Central memory CD4-positive, alpha-beta T cell (primary cell): ENCODE measurements around the gene EHD3.

Experiments
- DNase-seq: peaks from one replicate; pipeline ENCODE4 v3.0.0; 2022

The EHD3 gene

GRCh38 chr2:31237348-31238017, 3.5 kb downstream of the EHD3 start:
- no peak for DNase-seq

DNA sequence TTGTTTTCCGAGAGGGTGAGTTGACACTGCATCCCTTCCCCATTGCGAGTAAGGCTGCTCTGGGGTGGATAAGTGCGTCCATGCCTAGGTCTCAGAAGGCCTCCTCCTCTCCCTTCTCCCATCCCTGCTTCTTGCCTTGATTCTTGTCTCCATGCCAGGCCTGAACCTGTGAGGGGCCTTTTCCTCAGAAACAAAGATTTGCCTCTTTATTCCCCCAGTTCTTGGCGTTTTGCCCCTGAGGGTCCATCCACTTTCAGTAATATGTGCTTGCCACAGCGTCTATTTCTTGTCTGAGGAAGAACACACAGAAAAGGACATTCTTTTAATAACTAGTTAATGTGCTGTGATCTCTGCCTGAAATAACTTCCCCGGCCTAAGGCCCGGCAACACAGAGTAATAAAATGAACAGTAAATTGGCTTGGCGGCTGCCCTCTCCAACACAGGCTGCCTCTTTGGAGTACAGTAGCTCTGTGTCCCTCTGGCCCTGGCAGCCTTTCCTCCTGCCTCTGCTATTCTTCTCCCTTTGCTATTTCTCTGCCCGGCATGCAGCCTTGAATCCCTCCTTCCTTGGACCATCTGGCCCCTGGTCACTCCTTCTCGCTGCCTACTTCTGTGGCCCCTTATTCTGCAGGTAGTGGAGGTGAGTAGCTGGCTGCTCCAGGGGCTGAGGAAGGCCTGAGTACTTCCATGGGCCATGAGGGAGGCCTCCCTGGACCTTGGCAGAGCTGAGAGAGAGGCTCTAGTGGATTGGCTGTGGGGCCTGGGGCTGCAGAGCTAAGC, 4.4 kb downstream of the EHD3 start:
- no peak for DNase-seq

DNA sequence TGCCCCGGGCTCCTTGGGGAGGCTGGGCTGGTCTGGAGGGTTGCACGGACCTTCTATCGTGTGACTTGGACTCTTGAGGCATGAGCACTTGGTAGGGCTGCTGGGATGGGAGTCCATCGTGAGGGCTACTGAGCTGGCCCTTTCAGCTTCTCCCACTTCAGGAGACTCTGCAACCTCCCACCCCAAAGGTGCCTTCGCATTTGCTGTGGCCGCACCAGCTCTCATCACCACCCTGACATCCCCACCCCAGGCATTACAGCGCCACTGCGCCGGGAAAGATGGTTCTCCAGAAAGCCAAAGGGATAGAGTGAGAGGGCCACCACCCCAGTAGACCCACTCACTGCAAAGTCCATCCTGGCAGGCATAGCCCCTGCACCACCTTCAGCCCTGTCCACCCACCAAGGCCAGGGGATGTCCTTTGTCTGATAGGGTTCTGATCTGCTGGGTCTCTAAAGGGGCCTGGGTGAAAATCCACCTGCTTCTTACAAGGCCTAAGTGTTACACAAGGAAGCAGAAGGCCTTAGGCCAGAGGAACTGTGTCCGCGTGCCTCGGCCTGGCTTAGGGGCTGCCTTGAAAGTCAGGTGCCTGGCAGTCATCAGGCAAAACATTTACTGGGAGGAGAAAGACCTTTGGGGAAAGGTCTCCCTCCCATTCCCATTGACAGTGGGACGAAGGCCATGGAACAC, 5.1 kb downstream of the EHD3 start:
- no peak for DNase-seq

GRCh38 chr2:31239593-31240177, 5.7 kb downstream of the EHD3 start:
- no peak for DNase-seq

GRCh38 chr2:31240381-31241365, 6.7 kb downstream of the EHD3 start:
- DNase-seq, result no peak

- DNase-seq, result no peak
Measured at GRCh38 chr2:31241625-31242270, 7.8 kb downstream of the EHD3 start.

- no peak for DNase-seq
Measured at GRCh38 chr2:31243053-31243452, 9.1 kb downstream of the EHD3 start.

- DNase-seq, result no peak
Measured at GRCh38 chr2:31244101-31244500, 10.1 kb downstream of the EHD3 start.

DNA sequence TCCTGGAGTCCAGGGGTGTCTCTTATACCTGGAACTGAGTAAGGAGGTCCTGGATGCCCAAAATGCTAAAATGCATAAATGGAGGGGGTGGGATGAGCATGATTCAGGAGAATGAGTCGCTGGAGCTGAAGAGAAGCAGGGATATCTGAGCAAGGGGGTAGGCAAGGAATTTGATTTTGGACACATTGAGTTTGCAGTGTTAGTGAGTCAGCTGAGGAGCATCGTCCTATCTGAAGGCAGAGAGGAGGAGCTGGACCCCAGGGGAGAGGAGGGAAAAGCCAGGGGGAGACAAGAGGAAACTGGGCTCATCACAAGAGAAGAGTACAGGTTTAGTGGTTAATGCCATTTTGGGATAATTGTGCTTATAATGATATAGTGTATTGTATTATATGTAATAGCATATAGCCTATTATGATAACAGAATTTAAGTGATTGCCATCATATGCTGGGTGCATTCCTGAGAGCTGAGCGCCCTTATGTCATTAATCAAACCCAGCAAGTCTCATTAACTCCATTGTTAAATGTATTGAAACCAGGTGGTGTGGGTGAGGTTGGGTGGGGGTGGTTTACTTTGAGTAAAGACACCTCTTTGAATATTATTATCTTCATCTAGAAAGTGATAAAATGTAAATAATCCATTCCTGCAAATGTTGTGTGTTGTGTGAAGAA, 12.4 kb downstream of the EHD3 start:
- DNase-seq, result no peak

GRCh38 chr2:31247711-31248110, 13.8 kb downstream of the EHD3 start:
- DNase-seq, result no peak

GRCh38 chr2:31248139-31248538, 14.2 kb downstream of the EHD3 start:
- DNase-seq, result no peak

DNA sequence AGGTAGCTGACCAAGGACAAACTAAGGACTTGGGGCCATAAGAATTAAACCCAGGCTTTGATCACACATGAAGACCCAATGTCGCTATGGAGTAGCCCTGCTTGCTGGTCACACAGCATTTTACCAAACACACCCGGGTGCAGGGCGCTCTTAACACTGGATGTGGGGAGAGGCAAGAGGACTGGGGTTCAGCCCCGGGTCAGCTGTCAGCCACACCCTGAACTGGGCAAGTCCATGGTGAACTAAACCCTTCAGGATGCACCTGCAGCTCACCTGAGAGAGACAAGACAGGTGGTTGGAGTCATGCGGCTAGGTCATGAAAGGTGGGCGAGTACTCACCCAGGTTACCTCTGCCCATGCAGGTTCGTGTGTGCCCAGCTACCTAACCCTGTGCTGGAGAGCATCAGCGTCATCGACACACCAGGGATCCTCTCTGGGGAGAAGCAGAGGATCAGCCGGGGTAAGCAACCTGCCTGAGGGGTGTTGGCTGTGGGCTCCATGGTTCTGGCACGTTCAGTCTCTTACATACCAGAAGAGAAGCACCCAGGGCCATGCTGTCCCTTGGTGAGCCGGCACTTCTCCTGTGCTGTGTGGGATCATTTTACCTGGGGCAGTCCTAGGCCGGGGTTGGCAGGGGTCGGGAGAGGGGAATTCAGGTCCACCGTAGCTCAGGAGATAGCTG, 15.2 kb downstream of the EHD3 start:
- DNase-seq, result no peak

- no peak for DNase-seq
Measured at GRCh38 chr2:31251018-31251417, 17.1 kb downstream of the EHD3 start.

- DNase-seq, result no peak
Measured at GRCh38 chr2:31251851-31252250, 17.9 kb downstream of the EHD3 start.

DNA sequence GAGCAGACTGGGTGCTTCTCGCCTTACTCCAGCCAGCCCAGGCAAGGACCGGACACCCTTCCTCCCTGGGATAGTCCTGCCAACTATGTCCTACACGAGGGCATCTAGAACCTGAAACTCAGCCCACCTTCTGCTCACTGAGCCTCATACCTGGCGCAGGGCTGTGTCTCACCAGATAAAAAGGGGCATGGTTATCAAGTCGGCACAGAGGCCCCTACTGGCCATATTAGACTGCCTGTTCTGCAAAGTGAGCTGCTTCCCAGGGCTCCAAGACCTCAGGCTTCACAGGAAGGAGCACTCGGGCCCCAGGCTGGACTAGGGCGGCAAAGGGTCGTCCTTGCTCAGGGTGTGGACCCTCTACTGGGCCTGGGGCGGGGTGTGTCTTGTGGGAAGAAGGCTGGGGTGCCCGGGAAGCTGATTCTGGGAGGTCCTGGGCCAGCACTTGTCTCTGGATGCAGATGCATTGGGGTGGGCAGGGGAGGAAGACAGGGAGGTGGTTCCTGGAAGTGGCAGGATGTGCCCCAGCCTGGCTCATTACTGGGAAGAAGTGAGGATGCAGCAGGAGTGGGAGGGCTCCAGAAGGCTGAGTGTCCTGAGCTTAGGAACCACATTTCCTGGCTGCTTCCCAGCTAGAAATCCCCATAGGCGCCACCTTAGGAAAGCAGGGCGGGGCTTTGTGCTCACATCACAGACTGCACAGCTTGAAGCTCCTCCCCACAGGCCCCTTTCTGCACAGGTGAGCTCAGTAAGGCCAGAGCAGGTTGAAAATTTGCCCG, 19.6 kb downstream of the EHD3 start:
- DNase-seq, result no peak

DNA sequence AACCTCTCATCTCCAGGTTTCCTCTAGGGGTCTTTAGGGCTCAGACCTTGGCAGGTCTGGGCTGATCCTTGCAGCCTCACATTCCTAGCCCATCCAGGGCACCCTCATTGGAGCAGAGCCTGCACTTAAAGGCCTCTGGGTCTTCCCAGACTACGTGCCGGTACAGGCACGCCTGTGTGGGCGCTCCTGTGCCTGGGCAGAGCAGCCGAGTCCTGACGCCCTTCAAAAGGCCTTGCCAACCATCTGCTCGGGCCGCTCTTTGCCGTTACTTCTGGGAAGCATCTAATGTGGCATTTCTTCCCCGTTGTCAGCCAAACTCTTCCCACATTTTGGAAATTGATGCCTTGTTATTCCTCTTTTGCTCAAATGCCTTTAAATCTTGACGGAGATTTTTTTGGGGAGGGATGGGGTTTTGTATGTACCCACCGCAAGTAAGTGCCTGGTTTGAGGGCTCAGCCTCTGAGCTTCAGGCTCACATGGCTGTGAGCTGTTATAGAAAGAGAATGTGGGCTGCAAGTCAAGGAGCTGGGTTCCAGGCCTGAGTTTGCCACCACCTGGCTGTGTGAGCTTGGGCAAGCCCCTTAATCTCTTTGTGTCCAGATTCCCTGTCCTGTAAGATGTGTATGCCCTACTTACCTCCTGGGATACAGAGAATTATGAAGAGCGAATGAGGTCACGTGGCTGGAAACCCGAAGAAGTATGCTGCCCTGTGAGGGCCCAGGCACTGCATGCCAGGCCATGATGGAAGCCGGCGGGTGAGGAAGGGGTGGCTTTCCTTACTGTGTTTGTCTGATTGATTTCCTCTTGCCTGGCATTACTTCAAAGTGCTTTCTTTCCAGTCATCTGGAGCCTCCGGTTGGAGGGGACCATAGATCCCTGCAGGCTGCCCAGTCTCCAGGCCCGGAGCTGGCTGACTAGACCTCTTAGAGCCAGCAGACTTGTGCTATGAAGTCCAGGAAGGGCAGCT, 20.6 kb downstream of the EHD3 start:
- DNase-seq, result no peak

DNA sequence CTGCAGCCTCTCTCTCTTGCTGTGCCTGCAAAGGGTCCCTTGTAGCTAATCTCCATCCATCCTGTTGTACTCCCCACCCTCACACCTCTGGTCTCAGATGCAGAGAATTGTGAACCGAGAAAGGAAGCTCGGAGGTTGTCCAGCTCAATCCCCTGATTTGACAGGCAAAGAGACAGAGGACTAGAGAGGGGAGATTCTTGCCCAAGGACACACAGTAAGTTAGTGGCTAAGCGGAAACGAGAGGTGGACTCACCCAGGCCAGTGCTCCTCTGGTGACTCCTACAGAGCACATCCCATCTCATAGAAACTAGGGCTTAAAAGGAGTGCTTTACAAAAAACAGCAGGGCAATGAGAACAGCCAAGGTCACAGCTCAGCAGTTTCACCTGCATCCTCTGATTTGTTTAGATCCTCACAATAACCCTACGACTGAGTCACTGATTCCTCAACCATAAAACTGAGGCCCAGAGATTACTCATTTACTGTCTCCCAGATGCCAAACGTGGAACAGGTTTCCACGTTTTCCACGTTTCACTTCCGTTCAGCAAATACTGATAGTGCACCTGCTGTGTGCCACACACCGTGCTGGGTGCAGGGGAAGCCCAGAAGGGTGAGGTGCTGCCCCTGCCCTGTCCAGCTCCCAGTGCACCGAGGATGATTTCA, 22.1 kb downstream of the EHD3 start:
- DNase-seq, result no peak
